GM20431 (cell line): ENCODE data around the gene SART1.

Source experiments
- in situ Hi-C: fragments of 300-500 bp; cut with MseI, MboI; formaldehyde crosslinking; loops from one replicate; pipeline ENCODE4 v1.15.0; 2020; ENCODE audit warnings: low sequenced_read_pairs; ENCODE audit not compliant: unreplicated experiment

SART1 gene, protein sequence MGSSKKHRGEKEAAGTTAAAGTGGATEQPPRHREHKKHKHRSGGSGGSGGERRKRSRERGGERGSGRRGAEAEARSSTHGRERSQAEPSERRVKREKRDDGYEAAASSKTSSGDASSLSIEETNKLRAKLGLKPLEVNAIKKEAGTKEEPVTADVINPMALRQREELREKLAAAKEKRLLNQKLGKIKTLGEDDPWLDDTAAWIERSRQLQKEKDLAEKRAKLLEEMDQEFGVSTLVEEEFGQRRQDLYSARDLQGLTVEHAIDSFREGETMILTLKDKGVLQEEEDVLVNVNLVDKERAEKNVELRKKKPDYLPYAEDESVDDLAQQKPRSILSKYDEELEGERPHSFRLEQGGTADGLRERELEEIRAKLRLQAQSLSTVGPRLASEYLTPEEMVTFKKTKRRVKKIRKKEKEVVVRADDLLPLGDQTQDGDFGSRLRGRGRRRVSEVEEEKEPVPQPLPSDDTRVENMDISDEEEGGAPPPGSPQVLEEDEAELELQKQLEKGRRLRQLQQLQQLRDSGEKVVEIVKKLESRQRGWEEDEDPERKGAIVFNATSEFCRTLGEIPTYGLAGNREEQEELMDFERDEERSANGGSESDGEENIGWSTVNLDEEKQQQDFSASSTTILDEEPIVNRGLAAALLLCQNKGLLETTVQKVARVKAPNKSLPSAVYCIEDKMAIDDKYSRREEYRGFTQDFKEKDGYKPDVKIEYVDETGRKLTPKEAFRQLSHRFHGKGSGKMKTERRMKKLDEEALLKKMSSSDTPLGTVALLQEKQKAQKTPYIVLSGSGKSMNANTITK

GRCh38 chr11:65961267-65962140 lies at the start of gene SART1:
Gene SART1 (plus strand): TSS chr11:65961734. CDS start chr11:65961781, 47 bp downstream.
- in situ Hi-C loops: no loop called here

DNA sequence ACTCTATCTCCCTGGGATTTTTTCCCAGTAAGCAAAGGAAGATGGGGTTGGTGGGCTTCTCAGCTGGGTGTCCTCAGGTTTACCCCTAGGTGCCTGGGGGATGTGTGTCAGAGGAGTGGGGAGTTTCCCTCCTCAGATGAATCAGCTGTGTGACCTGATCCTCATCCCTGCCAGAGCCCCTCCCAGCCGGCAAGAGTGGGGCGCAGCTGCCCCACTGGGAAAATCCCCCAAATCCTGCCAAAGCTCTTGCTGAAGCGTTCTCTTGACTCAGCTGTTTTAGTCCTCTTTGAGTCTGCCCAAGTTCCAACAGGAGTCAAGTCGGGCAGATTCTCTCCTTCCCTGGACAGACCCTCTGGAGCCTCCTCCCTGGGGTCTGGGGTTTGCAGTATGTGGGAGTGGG lies 48.7 kb upstream of the SART1 start:
- in situ Hi-C loops: no loop called here

DNA sequence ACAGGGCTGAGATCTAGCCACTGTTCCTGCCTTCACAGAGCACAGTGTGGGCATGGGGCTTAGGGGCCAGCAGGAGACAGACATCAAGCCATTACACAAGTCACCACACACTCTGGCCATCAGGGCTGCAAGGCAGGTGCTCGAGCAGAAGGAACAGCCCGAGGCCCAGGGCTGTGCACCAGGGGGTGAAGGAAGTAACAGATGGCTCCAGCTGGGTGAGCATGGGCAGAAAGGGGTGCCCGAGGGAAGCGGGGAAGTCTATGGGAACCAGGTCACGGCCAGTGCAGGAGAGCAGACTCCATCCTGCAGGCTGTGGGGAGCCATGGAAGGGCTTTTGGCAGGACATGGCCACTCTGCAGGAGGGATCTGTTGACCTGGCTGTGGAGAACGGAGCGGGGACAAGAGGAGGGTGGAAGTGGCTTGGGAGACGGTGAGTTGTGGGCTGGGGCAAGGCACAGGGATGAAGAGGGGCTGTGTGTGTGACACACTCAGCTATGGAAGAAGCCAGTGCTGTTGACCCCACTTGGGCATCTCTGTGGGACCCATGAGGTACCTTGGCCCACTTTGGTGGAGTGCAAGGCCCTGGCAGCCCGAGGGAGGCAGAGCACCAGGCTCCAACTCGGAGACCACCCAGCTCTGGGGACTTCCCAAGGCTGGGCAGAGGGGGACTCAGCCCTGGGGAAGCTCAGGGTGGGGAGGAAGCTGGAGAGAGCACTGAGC lies 46.3 kb upstream of the SART1 start:
- in situ Hi-C loops: no loop called here

GRCh38 chr11:65915821-65916251 lies 45.7 kb upstream of the SART1 start:
- in situ Hi-C loops: no loop called here

DNA sequence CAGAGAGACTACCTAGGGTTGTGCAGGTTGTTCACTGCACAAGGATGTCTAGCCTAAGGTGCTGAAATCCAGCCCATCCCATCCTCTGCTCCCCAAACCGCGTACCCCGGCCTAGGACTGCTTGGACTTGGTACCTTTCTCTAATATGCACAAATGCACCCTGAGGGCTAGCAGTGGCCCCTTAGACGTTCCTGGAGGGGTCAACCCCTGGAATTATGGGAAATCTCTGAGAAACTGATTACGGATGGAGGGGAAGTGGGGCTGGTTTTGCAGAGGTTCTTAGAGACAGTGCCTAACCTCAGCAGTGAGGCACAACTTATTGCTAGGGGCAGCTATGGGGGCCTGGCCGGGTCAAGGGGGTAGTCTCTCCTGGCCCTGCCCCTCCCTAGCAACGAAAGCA lies 45.1 kb upstream of the SART1 start:
- in situ Hi-C loops: no loop called here

DNA sequence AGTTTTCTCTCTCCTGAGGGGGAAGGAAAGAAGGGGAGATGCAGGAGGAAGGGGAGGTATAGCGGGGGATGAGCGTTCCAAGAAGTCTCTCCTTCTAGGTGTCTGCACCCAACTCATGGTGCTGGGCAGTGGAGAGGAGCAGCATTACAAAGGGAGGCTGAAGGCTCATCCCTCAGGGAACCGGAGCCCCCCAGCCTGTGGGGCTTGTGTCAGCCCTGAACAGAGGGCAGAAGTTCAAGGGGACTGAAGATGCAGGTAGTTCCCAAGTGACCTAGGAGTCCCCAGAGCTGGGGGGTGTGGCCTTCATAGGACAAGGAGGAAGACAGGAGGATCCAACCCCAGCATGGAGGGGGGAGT lies 44.5 kb upstream of the SART1 start:
- in situ Hi-C loops: no loop called here

DNA sequence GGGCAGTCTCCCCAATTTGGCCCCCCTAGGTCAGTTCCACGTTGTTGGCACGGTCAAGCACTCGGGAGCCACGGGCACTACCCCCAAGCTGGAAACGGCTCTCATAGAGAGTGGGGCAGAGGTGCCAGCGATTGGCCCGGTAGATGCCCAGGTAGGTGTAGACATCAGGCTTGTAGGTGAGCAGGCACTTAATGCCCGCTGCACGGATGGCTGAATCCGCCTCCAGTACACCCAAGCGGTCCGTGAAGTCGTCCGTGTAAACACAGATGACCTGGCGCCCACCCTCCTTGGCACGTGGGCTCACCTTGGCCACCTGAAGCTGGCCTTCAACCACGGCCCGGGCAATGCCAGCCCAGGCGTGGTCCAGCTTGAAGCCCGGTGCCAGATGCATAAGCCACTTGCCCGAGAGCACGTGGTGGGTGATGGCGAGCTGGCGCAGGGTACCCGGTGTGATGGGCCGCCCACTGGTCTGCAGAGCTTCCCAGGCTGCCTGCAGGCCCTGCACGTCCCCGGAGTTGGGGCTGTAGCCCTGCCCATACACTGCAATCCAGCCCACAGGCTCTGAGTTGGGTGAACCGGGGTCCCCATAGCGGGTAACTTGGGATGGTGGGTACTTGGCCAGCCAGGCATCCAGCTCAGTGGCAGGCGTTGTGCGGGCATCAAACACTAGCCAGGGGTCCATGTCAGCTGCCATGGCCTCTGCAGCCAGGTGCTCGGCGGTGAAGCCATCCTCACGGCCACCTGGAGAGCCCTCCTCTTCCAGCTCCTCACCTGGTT lies 43.9 kb upstream of the SART1 start:
- in situ Hi-C loops: no loop called here

DNA sequence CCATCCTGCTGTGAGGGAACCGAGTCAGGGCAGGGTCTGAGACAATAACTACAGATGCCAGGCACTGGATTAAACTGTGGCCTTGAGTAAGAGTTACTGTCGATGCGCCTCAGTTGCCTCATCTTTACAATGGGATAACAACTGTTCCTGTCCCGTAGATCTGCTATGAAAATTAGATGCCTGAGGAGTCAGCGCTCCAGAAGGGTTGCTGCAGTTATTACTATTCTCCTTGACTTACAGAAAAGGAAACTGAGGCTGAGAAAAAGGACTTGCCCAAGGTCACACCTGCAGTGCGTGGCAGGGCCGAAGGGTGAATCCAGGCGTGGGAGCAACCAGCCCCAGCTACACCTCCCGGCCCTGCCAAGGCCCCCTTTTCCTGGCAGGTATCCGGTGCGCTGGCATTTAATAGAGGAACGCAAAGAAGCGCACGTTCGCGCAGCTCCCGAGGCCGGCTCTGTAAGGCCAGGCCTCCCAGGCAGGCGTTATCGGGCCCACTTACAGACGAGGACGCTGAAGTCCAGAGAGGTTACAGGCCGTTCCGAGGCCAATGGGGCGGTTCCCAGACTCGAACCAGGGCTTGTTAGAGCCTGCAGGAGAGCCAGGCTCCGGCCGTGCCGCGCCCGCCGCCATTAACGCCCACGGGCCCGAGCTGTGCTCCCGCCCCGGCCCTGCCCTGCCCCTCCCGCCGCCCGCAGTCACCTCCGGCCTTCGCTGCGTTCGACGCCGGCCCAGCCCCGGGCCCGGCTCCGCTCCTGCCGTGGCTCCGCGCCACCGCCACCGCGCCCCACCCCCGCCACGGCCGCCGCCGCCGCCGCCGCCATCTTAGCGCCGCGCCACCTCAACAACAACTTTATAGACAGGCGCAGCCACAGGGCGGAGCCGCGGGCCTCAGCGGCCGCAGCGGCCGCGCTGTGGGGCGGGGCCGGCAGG lies 43.1 kb upstream of the SART1 start, which contains the start of gene C11orf68:
TSS of gene C11orf68 (minus strand) at position 852 of the 930 bp plus-strand sequence. CDS start at position 821, 31 bp downstream.
- in situ Hi-C loops: no loop called here

GRCh38 chr11:65919141-65919572 lies 42.4 kb upstream of the SART1 start, which contains the start of gene DRAP1:
Gene DRAP1 (plus strand): TSS chr11:65919426. CDS start chr11:65919502, 76 bp downstream.
- in situ Hi-C loops: no loop called here

- in situ Hi-C loops: no loop called here
These were observed 41.8 kb upstream of the SART1 start for GRCh38 chr11:65919573-65920371.

- in situ Hi-C loops: no loop called here
These were observed 41.1 kb upstream of the SART1 start for GRCh38 chr11:65920372-65920802.

GRCh38 chr11:65921033-65921555 lies 40.4 kb upstream of the SART1 start:
- in situ Hi-C loops: no loop called here

DNA sequence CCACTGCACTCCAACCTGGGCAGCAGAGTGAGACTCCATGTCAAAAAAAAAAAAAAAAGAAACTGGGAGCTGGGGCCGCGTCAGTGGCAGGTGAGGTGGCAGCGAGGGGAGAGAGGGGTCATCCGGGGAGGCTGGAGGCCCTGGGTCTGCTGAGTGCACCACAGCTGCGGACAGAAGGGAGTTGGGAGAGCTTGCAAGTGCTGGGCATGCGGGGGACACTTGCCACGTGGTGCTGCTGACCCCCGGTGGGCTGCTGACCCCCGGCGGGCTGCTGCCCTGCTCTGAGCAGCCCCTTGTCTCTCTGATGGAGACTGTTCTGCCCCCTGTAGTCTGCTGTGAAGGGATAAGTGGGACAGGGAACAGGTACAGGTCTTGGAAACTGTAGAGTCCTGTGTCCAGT lies 39.7 kb upstream of the SART1 start:
- in situ Hi-C loops: no loop called here

DNA sequence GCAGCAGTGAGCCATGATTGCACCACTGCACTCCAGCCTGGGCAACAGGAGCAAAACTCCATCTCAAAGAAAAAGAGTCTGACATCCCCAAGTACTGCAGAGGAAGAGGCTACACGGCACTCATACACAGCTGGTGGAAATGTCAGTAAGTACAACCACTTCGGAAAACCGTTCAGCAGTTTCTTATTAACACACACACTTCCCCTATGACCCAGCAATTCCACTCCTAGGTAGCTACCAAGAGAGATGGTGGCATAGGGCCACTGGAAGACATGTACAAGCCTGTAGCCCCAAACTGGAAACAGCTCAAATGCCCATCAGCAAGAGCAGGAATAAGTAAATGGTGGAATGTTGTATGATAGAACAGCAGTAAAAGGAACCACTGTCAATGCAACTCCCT lies 39.0 kb upstream of the SART1 start:
- in situ Hi-C loops: no loop called here

DNA sequence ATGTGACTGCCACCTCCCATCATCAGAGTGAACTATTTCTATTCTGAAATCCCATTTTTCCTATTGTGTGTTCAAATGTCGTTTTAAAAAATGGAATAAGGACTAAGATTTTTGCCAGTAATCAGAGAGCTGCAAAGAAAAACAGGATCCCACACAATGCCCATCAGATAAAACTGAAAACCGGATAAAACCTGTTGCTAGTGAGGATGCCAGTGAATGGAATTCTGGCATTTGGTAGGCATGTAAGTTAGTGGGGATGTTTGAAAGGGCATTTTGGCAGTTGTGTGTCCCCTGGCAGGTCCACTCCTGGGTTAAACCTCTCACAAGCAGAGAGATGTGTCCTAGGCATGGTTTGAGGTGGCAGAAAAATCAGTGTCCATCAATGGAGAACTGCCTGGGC lies 36.1 kb upstream of the SART1 start:
- in situ Hi-C loops: no loop called here

GRCh38 chr11:65927904-65928397 lies 33.6 kb upstream of the SART1 start:
- in situ Hi-C loops: no loop called here
